HepG2 (cell line): Measurements from ENCODE around the gene TCAP. TPM values are rescaled to one million over a fixed set of nuclear protein-coding genes. Genes with fewer than 3 reads are reported as not detected.
A peak's percentile ranks its signal among the peaks of the same experiment; 100 is the strongest.

Experiments used
- CBX5 ChIP-seq: sonication (generic); formaldehyde crosslinking; IDR thresholded peaks from 2 replicates; pipeline ENCODE4 v1.4.0; 2020; ENCODE audit warnings: missing genetic modification reagents, borderline replicate concordance
- FOSL2 ChIP-seq: sonication (generic); formaldehyde crosslinking; IDR thresholded peaks from 2 replicates; pipeline ENCODE4 v1.4.0; 2020; ENCODE audit warnings: missing genetic modification reagents
- FOXO4 ChIP-seq: sonication (generic); formaldehyde crosslinking; conservative IDR thresholded peaks from 2 replicates; pipeline ENCODE4 v1.8.1; 2023; ENCODE audit warnings: missing genetic modification reagents
- HES4 ChIP-seq: sonication (generic); formaldehyde crosslinking; IDR thresholded peaks from 2 replicates; pipeline ENCODE4 v1.9.0; 2021; ENCODE audit warnings: mild to moderate bottlenecking, missing genetic modification reagents, borderline replicate concordance
- MXD4 ChIP-seq: IDR thresholded peaks from 2 replicates; pipeline ENCODE4 v1.6.1; 2016; ENCODE audit warnings: mild to moderate bottlenecking, missing biosample characterization, missing genetic modification reagents
- PCBP1 ChIP-seq: fragments of 200-400 bp; formaldehyde crosslinking; IDR thresholded peaks from 2 replicates; pipeline ENCODE4 v1.6.1; 2017; ENCODE audit warnings: mild to moderate bottlenecking, low read depth, low read length, borderline replicate concordance
- POLR2A ChIP-seq, 2 experiments: IDR thresholded peaks; 2 replicates each; pipeline ENCODE4 v1.6.1; 2011; ENCODE audit warnings: low read depth in 2 of 2, low read length in 2 of 2, mild to moderate bottlenecking in 1 of 2, moderate library complexity in 1 of 2; ENCODE audit not compliant: insufficient read depth in 1 of 2
- POLR2G ChIP-seq: fragments of 200-400 bp; formaldehyde crosslinking; IDR thresholded peaks from 2 replicates; pipeline ENCODE4 v1.6.1; 2018; ENCODE audit warnings: mild to moderate bottlenecking, low read depth, low read length, moderate library complexity
- SMARCC2 ChIP-seq: fragments of 450-650 bp; IDR thresholded peaks from 2 replicates; pipeline ENCODE4 v1.6.1; 2017; ENCODE audit warnings: antibody characterized with exemption, mild to moderate bottlenecking
- SNAI1 ChIP-seq: sonication (generic); formaldehyde crosslinking; IDR thresholded peaks from 2 replicates; pipeline ENCODE4 v1.5.0; 2020; ENCODE audit warnings: mild to moderate bottlenecking, missing genetic modification reagents, borderline replicate concordance
- SP140L ChIP-seq: sonication (generic); formaldehyde crosslinking; IDR thresholded peaks from 2 replicates; pipeline ENCODE4 v1.4.0; 2020; ENCODE audit warnings: missing genetic modification reagents, borderline replicate concordance
- TEAD3 ChIP-seq: optimal IDR thresholded peaks from 2 replicates; pipeline ENCODE3; 2016; ENCODE audit warnings: borderline replicate concordance
- TP53 ChIP-seq: sonication (generic); formaldehyde crosslinking; conservative IDR thresholded peaks from 2 replicates; pipeline ENCODE4 v1.4.0; 2020; ENCODE audit warnings: missing genetic modification reagents
- ZC3H4 ChIP-seq: sonication (generic); formaldehyde crosslinking; IDR thresholded peaks from 2 replicates; pipeline ENCODE4 v1.4.0; 2020; ENCODE audit warnings: missing genetic modification reagents, borderline replicate concordance
- ZNF12 ChIP-seq: sonication (generic); formaldehyde crosslinking; IDR thresholded peaks from 2 replicates; pipeline ENCODE4 v1.5.0; 2020; ENCODE audit warnings: missing genetic modification reagents
- ZNF333 ChIP-seq: sonication (generic); formaldehyde crosslinking; IDR thresholded peaks from 2 replicates; pipeline ENCODE4 v1.4.0; 2020; ENCODE audit warnings: mild to moderate bottlenecking, missing genetic modification reagents, borderline replicate concordance
- ZNF639 ChIP-seq: conservative IDR thresholded peaks from 2 replicates; pipeline ENCODE4 v1.6.1; 2018; ENCODE audit warnings: missing genetic modification reagents
- ZNF703 ChIP-seq: sonication (generic); formaldehyde crosslinking; IDR thresholded peaks from 2 replicates; pipeline ENCODE4 v1.5.1; 2020; ENCODE audit warnings: missing genetic modification reagents, mild to moderate bottlenecking, moderate library complexity, borderline replicate concordance
- ZNF704 ChIP-seq: sonication (generic); formaldehyde crosslinking; IDR thresholded peaks from 2 replicates; pipeline ENCODE4 v1.8.1; 2023; ENCODE audit warnings: mild to moderate bottlenecking, inconsistent platforms, moderate library complexity, missing genetic modification reagents, borderline replicate concordance
- polyA plus RNA-seq, 8 experiments: library from polyadenylated mRNA; depleted of rRNA in 3 of 8; stranded (reverse) in 7 of 8; unstranded in 1 of 8; fragments of >200 nt; fragmentation: Illumina TruSeq in 4 of 8; extraction: Trizol in 4 of 8; gene quantifications; 2 replicates each; pipeline versions ENCODE4 v1.2.1 to v1.2.3, GENCODE V29; 2011 to 2016; ENCODE audit warnings: low read depth in 4 of 8, missing spikeins in 1 of 8, mixed read lengths in 1 of 8; ENCODE audit not compliant: insufficient read depth in 1 of 8
- total RNA-seq, 5 experiments: library from RNA; depleted of rRNA; stranded (reverse); fragments of >200 nt; fragmentation: Illumina TruSeq; extraction: Trizol; gene quantifications; 2 replicates each; pipeline ENCODE4 v1.2.3, GENCODE V29; 2016; ENCODE audit warnings: low read depth in 1 of 5
- TF ChIP-seq, protein P1 (sequence below): sonication (generic); formaldehyde crosslinking; IDR thresholded peaks from 2 replicates; pipeline ENCODE4 v1.4.0; 2020; ENCODE audit warnings: mild to moderate bottlenecking, missing genetic modification reagents
- TF ChIP-seq, protein P2 (sequence below): IDR thresholded peaks from 2 replicates; pipeline ENCODE4 v1.6.1; 2016; ENCODE audit warnings: low read depth, borderline replicate concordance

The TCAP gene
- total and polyA plus RNA-seq, 2 of the 13 experiments (the other 11 are each of a cell fraction or from before 2014, with no cell fraction given) = 0.24 to 0.65 TPM

DNA sequence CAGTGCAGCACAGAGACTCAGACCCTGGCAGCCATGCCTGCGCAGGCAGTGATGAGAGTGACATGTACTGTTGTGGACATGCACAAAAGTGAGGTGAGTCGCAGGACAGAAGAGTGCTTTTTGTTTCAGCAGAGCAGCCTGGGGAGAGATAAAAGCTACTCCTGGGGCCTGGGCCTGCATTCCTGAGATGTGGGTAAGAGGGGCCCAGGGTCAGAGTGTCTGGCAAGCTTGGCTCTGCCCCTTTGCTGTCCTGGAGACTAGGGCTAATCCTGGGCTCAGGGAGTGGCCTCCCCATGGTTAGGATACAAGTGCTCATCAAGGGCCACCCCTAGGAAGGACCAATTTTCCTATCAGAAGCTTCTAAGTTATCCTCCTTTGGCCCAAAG lies 29.9 kb downstream of the TCAP start (continued):
- TF ChIP-seq, protein P1, sequence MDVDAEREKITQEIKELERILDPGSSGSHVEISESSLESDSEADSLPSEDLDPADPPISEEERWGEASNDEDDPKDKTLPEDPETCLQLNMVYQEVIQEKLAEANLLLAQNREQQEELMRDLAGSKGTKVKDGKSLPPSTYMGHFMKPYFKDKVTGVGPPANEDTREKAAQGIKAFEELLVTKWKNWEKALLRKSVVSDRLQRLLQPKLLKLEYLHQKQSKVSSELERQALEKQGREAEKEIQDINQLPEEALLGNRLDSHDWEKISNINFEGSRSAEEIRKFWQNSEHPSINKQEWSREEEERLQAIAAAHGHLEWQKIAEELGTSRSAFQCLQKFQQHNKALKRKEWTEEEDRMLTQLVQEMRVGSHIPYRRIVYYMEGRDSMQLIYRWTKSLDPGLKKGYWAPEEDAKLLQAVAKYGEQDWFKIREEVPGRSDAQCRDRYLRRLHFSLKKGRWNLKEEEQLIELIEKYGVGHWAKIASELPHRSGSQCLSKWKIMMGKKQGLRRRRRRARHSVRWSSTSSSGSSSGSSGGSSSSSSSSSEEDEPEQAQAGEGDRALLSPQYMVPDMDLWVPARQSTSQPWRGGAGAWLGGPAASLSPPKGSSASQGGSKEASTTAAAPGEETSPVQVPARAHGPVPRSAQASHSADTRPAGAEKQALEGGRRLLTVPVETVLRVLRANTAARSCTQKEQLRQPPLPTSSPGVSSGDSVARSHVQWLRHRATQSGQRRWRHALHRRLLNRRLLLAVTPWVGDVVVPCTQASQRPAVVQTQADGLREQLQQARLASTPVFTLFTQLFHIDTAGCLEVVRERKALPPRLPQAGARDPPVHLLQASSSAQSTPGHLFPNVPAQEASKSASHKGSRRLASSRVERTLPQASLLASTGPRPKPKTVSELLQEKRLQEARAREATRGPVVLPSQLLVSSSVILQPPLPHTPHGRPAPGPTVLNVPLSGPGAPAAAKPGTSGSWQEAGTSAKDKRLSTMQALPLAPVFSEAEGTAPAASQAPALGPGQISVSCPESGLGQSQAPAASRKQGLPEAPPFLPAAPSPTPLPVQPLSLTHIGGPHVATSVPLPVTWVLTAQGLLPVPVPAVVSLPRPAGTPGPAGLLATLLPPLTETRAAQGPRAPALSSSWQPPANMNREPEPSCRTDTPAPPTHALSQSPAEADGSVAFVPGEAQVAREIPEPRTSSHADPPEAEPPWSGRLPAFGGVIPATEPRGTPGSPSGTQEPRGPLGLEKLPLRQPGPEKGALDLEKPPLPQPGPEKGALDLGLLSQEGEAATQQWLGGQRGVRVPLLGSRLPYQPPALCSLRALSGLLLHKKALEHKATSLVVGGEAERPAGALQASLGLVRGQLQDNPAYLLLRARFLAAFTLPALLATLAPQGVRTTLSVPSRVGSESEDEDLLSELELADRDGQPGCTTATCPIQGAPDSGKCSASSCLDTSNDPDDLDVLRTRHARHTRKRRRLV (CRISPR knock-in tag) = peak; percentile 75; the same call in 1 of the 2 replicates
- TF ChIP-seq FOSL2 (CRISPR knock-in tag) (peak; percentile 18; the same call in 1 of the 2 replicates), PCBP1 (no peak), SMARCC2 (peak; percentile 30; the same call in 1 of the 2 replicates), POLR2A (IDR thresholded peaks at IDR 0.05; ENCODE audit: insufficient read depth in 1 of 2, low read depth in 2 of 2, low read length in 2 of 2) (peak in 1 of 2 experiments; percentile 39; a peak in 1 of 4 replicates), TP53 (CRISPR knock-in tag) (0 out of 2 replicates have a peak, but pooled peaks have one; percentile 4), ZNF333 (CRISPR knock-in tag) (peak; percentile 72; the same call in 1 of the 2 replicates), ZNF704 (no peak), FOXO4 (CRISPR knock-in tag) (peak; percentile 61; the same call in 1 of the 2 replicates), MXD4 (CRISPR knock-in tag) (peak; percentile 39; the same call in 1 of the 2 replicates), TEAD3 (peak; percentile 21), ZNF12 (peak; percentile 96), SNAI1 (peak; percentile 89; the same call in 1 of the 2 replicates), POLR2G (peak; percentile 1; the same call in 1 of the 2 replicates), HES4 (CRISPR knock-in tag) (no peak), ZNF639 (CRISPR knock-in tag) (0 out of 2 replicates have a peak, but pooled peaks have one; percentile 50), SP140L (CRISPR knock-in tag) (peak; percentile 30; the same call in 1 of the 2 replicates), CBX5 (CRISPR knock-in tag) (peak; percentile 71; the same call in 1 of the 2 replicates), ZC3H4 (CRISPR knock-in tag) (peak; percentile 84), ZNF703 (CRISPR knock-in tag) (0 out of 2 replicates have a peak, but pooled peaks have one; percentile 21)
- TF ChIP-seq, protein P2, sequence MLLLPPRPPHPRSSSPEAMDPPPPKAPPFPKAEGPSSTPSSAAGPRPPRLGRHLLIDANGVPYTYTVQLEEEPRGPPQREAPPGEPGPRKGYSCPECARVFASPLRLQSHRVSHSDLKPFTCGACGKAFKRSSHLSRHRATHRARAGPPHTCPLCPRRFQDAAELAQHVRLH (CRISPR knock-in tag) = peak; percentile 16; the same call in 1 of the 2 replicates
